ENCODE results near the gene SPRED1.

The SPRED1 gene

GRCh38 chr15:38283010-38283409, 30.4 kb downstream of the SPRED1 start:
- TF ChIP-seq GATA3 (IDR thresholded peaks at IDR 0.05; ENCODE audit: low read depth, low read length) (no peak), GATA2 (IDR thresholded peaks at IDR 0.05; ENCODE audit: low read depth, low read length) (no peak)

- no peak for TF ChIP-seq GATA2 (IDR thresholded peaks at IDR 0.05; ENCODE audit: low read depth, low read length)
- no peak for TF ChIP-seq GATA3 (IDR thresholded peaks at IDR 0.05; ENCODE audit: low read depth, low read length)
Observed at GRCh38 chr15:38285456-38285855, 32.8 kb downstream of the SPRED1 start.

GRCh38 chr15:38294126-38294525, 41.5 kb downstream of the SPRED1 start:
- TF ChIP-seq GATA2 (IDR thresholded peaks at IDR 0.05; ENCODE audit: low read depth, low read length): no peak
- TF ChIP-seq GATA3 (IDR thresholded peaks at IDR 0.05; ENCODE audit: low read depth, low read length): no peak

DNA sequence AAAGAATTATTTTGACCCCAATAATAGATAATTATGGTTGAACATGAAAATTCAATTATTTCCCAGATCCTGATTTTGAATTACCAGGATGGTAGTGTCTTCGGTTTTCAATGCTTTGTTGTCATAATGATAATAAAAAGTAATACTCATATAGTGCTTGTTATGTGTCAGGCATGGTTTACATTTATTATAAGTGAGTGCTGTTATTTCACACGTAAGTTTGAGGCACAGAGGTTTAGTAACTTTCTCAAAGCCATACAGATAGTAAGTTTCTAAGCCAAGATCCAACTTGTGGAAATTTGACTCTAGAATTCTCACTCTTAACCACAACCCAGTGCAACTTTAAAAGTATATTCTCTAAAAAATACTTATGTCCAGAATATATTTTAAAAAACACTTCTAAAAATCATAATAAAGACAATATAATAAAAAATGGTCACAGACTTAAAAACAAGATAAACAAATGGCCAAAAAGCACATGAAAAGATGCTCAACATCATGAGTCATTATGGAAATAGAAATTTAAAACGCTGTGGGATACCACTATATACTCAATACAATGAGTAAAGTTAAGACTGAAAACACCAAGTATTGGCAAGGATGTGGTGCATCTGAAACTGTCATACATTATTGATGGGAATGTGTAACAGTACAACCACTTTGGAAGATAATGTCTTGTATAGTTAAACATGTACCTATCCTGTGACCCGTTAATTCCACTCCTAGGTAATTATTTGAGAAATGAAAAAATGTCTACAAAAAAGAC, 45.2 kb downstream of the SPRED1 start:
- TF ChIP-seq GATA2 (IDR thresholded peaks at IDR 0.05; ENCODE audit: low read depth, low read length) (no peak), GATA3 (IDR thresholded peaks at IDR 0.05; ENCODE audit: low read depth, low read length) (no peak)

DNA sequence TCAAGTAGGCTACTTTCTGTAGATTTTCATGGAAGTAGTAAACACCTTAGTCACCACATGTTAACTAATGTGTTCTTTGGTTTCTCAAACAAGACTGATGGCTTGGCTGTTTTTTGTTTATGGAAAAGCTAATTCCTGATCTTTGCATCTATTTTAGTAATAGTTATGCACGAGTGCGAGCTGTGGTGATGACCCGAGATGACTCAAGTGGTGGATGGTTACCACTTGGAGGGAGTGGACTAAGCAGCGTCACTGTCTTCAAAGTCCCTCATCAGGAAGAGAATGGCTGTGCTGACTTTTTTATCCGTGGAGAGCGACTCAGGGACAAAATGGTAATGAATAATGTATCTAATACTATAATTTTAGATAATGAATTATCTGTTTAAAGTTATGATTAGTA, 46.6 kb downstream of the SPRED1 start:
- TF ChIP-seq GATA3 (IDR thresholded peaks at IDR 0.05; ENCODE audit: low read depth, low read length) (no peak), GATA2 (IDR thresholded peaks at IDR 0.05; ENCODE audit: low read depth, low read length) (no peak)

DNA sequence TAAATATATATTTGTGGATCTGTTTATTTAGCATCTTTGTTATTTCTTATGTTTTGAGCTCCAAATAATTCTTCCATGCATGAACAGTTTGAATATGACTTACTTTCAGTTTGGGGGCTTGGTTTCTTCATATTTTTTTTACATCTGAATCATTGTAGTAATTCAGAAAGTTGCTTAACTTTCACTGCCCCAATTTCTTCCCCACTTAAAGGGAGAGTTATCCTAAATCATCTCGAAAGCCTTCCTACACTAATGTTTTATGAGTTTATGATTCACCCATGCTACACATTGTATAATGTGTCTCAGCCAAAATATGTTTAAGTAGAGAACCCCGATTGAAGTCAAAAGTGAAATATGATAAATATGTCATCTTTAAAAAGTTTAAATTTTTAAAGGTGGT, 47.8 kb downstream of the SPRED1 start:
- TF ChIP-seq GATA2 (IDR thresholded peaks at IDR 0.05; ENCODE audit: low read depth, low read length) (no peak), GATA3 (IDR thresholded peaks at IDR 0.05; ENCODE audit: low read depth, low read length) (no peak)

- TF ChIP-seq GATA3 (IDR thresholded peaks at IDR 0.05; ENCODE audit: low read depth, low read length) (no peak), GATA2 (IDR thresholded peaks at IDR 0.05; ENCODE audit: low read depth, low read length) (no peak)
Observed at GRCh38 chr15:38304481-38304880, 51.8 kb downstream of the SPRED1 start.

GRCh38 chr15:38307251-38307650, 54.6 kb downstream of the SPRED1 start:
- TF ChIP-seq GATA2 (IDR thresholded peaks at IDR 0.05; ENCODE audit: low read depth, low read length) (no peak), GATA3 (IDR thresholded peaks at IDR 0.05; ENCODE audit: low read depth, low read length) (no peak)

- TF ChIP-seq GATA3 (IDR thresholded peaks at IDR 0.05; ENCODE audit: low read depth, low read length) (no peak), GATA2 (IDR thresholded peaks at IDR 0.05; ENCODE audit: low read depth, low read length) (no peak)
Observed at GRCh38 chr15:38307861-38308641, 55.4 kb downstream of the SPRED1 start.

DNA sequence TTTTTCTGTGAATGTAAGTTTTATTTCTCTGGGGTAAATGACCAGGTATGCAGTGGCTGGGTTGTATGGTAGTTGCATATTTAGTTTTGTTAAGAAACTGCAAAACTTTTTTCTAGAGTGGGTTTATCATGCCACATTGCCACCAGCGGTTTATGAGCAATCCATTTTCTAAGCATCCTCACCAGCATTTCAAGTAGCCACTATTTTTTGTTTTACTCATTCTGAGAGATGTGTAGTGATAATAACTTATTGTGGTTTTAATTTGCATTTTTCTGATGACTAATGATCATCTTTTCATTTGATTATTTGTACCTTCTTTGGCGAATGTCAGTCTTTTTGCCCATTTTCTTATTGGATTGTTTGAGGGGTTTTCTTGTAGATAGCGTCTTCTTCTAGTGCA, 56.2 kb downstream of the SPRED1 start:
- no peak for TF ChIP-seq GATA2 (IDR thresholded peaks at IDR 0.05; ENCODE audit: low read depth, low read length)

DNA sequence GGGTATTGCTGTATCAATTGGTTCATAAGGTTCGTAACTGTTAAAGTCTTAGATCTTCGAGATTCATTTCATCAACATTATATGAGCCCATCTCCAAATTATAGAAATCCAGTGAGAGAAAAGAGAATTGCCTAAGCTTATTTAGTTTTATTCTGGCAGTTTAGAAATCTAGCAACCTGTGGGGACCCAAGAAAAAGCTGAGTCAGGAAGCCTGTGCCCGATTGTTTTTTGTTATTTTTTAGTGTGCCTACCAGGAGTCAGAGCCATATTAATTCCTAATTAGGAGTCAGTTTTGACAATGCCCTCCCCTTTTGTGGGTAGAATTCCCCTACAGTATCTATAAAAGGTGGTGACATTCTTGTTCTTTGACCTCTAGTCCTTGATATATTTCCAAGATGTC, 59.6 kb downstream of the SPRED1 start:
- TF ChIP-seq GATA3 (IDR thresholded peaks at IDR 0.05; ENCODE audit: low read depth, low read length) (no peak), GATA2 (IDR thresholded peaks at IDR 0.05; ENCODE audit: low read depth, low read length) (no peak)

DNA sequence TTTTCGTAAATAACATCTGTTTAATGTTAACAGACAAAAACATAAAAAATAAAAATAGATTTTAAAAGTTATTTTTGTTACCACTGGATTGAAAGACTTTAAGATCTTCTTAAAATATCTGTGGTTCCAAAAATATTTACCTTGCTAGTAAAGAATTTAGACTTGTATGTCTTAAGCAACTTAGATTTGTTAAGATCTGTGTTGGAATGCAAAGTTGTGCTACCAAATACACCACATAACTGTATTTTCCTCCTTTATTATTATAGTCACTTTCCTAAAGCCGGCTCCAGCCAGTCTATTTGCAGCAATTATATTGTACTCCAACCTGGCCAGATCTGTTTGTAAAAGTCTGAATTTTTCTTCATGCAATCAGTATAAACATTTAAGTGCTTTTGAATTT, 63.7 kb downstream of the SPRED1 start:
- TF ChIP-seq GATA2 (IDR thresholded peaks at IDR 0.05; ENCODE audit: low read depth, low read length) (no peak), GATA3 (IDR thresholded peaks at IDR 0.05; ENCODE audit: low read depth, low read length) (no peak)

GRCh38 chr15:38320181-38320580, 67.5 kb downstream of the SPRED1 start:
- TF ChIP-seq GATA3 (IDR thresholded peaks at IDR 0.05; ENCODE audit: low read depth, low read length) (no peak), GATA2 (IDR thresholded peaks at IDR 0.05; ENCODE audit: low read depth, low read length) (no peak)

GRCh38 chr15:38320866-38321265, 68.2 kb downstream of the SPRED1 start:
- no peak for TF ChIP-seq GATA2 (IDR thresholded peaks at IDR 0.05; ENCODE audit: low read depth, low read length)
- no peak for TF ChIP-seq GATA3 (IDR thresholded peaks at IDR 0.05; ENCODE audit: low read depth, low read length)

DNA sequence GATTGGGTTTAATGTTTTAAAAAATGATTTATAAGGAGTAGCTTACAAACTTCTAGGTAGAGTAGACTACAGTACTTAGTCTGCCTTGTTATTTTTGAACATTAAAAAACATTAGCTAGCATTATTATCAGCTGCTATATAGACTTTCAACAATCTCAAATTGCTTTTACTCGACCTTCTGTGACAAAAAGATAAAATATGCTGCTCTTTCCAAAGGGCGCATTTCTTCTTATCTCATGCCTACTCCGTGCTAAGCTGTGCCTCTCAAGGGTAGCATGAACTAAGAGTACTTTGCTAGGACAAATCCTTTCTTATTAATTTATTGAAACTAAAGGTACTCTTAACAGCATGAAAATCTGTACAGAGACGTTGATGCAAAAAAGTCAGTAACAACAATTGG, 71.3 kb downstream of the SPRED1 start:
- TF ChIP-seq GATA3 (IDR thresholded peaks at IDR 0.05; ENCODE audit: low read depth, low read length) (no peak), GATA2 (IDR thresholded peaks at IDR 0.05; ENCODE audit: low read depth, low read length) (no peak)
